Nephron (organoid): ENCODE measurements around the gene SECISBP2.
"Not testable (repeated sequence)": the region's sequence is repeated elsewhere in the genome, so short reads cannot be mapped to it uniquely, and the experiment has no call there.

Experiments used
- H3K27ac Mint-ChIP-seq, 3 experiments: 2 replicates each; pipeline ENCODE4 v1.8.0; 2020; ENCODE audit warnings: mixed read lengths in 3 of 3, mild to moderate bottlenecking in 2 of 3, moderate library complexity in 1 of 3
- H3K27me3 Mint-ChIP-seq: 2 replicates; pipeline ENCODE4 v1.8.0; 2021; ENCODE audit warnings: low read depth, mild to moderate bottlenecking, moderate library complexity, mixed read lengths
- H3K36me3 Mint-ChIP-seq: 2 replicates; pipeline ENCODE4 v1.8.0; 2020; ENCODE audit warnings: low read depth, mixed read lengths
- H3K4me1 Mint-ChIP-seq: 2 replicates; pipeline ENCODE4 v1.8.0; 2020; ENCODE audit warnings: mixed read lengths
- H3K4me3 Mint-ChIP-seq, 3 experiments: 2 replicates each; pipeline ENCODE4 v1.8.0; 2020; ENCODE audit warnings: mild to moderate bottlenecking in 3 of 3, mixed read lengths in 3 of 3, moderate library complexity in 2 of 3
- H3K9me3 Mint-ChIP-seq: 2 replicates; pipeline ENCODE4 v1.8.0; 2020; ENCODE audit warnings: mixed read lengths
- CTCF ChIP-seq, 3 experiments: fragments of 200-600 bp; sonication (generic); IDR thresholded peaks; one replicate each; pipeline ENCODE4 v1.5.0; 2021; ENCODE audit warnings: antibody characterized with exemption in 3 of 3; ENCODE audit not compliant: unreplicated experiment in 3 of 3

Gene SECISBP2

GRCh38 chr9:89339807-89340206 lies 21.5 kb downstream of the SECISBP2 start:
- Mint-ChIP-seq H3K27me3 (no peaks in the 10 kb centered on the region), H3K4me3 (no peak overlapping the region), H3K9me3 (no peaks in the 10 kb centered on the region), H3K27ac (no peak overlapping the region), H3K4me1 (no peaks in the 10 kb centered on the region), H3K36me3 (peaks cover 90% of the 10 kb centered on the region)
- TF ChIP-seq CTCF (IDR thresholded peaks at IDR 0.05; ENCODE audit: unreplicated experiment in 3 of 3) = no peak

GRCh38 chr9:89340332-89340731 lies 22.0 kb downstream of the SECISBP2 start:
- Mint-ChIP-seq H3K27me3 (no peaks in the 10 kb centered on the region), H3K4me1 (no peaks in the 10 kb centered on the region), H3K9me3 (no peaks in the 10 kb centered on the region), H3K4me3 (no peak overlapping the region), H3K36me3 (peaks cover 92% of the 10 kb centered on the region), H3K27ac (no peak overlapping the region)
- TF ChIP-seq CTCF (IDR thresholded peaks at IDR 0.05; ENCODE audit: unreplicated experiment in 3 of 3) = no peak

- H3K9me3 Mint-ChIP-seq = no peaks in the 10 kb centered on the region
- no peak overlapping the region for H3K4me3 Mint-ChIP-seq
Observed at GRCh38 chr9:89342213-89342612, 23.9 kb downstream of the SECISBP2 start.

GRCh38 chr9:89342948-89343347 lies 24.6 kb downstream of the SECISBP2 start:
- no peak for TF ChIP-seq CTCF (IDR thresholded peaks at IDR 0.05; ENCODE audit: unreplicated experiment in 3 of 3)
- no peak overlapping the region for H3K4me3 Mint-ChIP-seq
- no peaks in the 10 kb centered on the region for H3K4me1 Mint-ChIP-seq
- no peaks in the 10 kb centered on the region for H3K9me3 Mint-ChIP-seq
- no peaks in the 10 kb centered on the region for H3K27me3 Mint-ChIP-seq
- peaks cover 95% of the 10 kb centered on the region for H3K36me3 Mint-ChIP-seq
- no peak overlapping the region for H3K27ac Mint-ChIP-seq

More at GRCh38 chr9:89342213-89342612, 23.9 kb downstream of the SECISBP2 start:
- Mint-ChIP-seq H3K27ac (no peak overlapping the region), H3K36me3 (peaks cover 98% of the 10 kb centered on the region), H3K4me1 (no peaks in the 10 kb centered on the region), H3K27me3 (no peaks in the 10 kb centered on the region)
- TF ChIP-seq CTCF (IDR thresholded peaks at IDR 0.05; ENCODE audit: unreplicated experiment in 3 of 3) = no peak

- H3K4me3 Mint-ChIP-seq, H3K4me1 Mint-ChIP-seq, H3K9me3 Mint-ChIP-seq, H3K27ac Mint-ChIP-seq, H3K27me3 Mint-ChIP-seq: not testable (repeated sequence)
- peaks cover 96% of the 10 kb centered on the region for H3K36me3 Mint-ChIP-seq
Observed at GRCh38 chr9:89343812-89344211, 25.5 kb downstream of the SECISBP2 start.

- Mint-ChIP-seq H3K9me3 (no peaks in the 10 kb centered on the region), H3K4me3 (no peak overlapping the region), H3K27ac (no peak overlapping the region), H3K36me3 (peaks cover 96% of the 10 kb centered on the region), H3K4me1 (no peaks in the 10 kb centered on the region), H3K27me3 (no peaks in the 10 kb centered on the region)
- TF ChIP-seq CTCF (IDR thresholded peaks at IDR 0.05; ENCODE audit: unreplicated experiment in 3 of 3) = no peak
Observed at GRCh38 chr9:89345476-89345875, 27.2 kb downstream of the SECISBP2 start.
